Measurements from ENCODE around the gene PLCD3.

PLCD3 gene

DNA sequence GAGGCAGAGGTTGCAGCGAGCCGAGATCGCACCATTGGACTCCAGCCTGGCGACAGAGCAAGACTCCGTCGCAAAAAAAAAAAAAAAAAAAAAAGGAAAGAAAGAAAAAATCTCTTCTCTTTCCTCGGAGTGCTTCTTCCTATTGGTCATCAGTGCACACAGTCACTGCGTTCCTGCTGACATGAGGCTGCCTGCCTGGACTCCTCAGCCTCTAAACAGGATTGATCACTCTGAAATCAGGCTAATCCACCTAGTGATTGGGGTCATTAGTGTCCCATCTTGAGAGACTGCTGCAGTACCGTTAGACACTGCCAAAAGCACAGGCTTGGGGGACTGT lies 30.8 kb downstream of the PLCD3 start:
- no peak for DNase-seq (ENCODE audit: low read depth)
- H3K4me3 ChIP-seq (ENCODE audit: low read depth, low read length), result no peak overlapping the region
- TF ChIP-seq, protein P1, sequence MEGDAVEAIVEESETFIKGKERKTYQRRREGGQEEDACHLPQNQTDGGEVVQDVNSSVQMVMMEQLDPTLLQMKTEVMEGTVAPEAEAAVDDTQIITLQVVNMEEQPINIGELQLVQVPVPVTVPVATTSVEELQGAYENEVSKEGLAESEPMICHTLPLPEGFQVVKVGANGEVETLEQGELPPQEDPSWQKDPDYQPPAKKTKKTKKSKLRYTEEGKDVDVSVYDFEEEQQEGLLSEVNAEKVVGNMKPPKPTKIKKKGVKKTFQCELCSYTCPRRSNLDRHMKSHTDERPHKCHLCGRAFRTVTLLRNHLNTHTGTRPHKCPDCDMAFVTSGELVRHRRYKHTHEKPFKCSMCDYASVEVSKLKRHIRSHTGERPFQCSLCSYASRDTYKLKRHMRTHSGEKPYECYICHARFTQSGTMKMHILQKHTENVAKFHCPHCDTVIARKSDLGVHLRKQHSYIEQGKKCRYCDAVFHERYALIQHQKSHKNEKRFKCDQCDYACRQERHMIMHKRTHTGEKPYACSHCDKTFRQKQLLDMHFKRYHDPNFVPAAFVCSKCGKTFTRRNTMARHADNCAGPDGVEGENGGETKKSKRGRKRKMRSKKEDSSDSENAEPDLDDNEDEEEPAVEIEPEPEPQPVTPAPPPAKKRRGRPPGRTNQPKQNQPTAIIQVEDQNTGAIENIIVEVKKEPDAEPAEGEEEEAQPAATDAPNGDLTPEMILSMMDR (IDR thresholded peaks at IDR 0.05; ENCODE audit: insufficient read depth, low read depth, low read length, missing control alignments), result no peak

DNA sequence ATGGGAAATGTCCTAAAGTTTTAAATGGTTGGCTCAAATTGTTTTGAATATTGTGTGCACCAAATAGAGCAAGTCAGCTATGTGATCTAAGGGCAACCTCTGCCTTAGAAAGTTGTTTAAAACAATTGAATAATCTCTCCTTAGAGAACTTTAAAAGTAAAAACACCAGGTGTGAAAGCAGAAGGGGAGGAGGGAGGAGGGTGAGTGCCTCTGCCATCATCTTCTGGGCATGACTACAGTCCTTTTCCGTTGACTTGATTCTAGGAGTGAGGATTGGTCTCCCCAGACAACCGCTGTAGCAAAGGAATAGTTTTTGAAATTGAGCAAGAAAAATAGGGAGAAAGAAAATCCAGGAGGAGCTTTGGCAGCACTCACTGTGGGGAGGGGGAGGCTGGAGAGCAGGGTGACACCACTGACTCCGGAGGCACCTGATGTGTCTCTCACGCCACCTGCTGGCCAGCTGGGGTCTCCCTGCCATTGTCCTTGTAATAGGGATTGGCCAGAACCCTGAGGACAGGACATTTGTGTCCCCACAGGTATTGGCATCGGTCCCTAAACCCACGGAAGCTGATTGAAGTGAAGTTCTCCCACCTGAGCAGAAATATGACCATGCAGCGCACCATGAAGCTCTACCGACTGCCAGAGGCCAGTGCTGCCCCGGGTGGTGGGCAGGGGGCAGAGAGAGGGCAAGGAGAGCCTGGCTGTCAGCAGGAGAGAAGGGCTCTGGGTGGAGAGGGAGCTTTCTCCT lies 33.3 kb downstream of the PLCD3 start:
- no peak overlapping the region for H3K4me3 ChIP-seq (ENCODE audit: low read depth, low read length)
- DNase-seq (ENCODE audit: low read depth), result peak; percentile 73
- TF ChIP-seq, protein P1 (IDR thresholded peaks at IDR 0.05; ENCODE audit: insufficient read depth, low read depth, low read length, missing control alignments), result peak; percentile 91

DNA sequence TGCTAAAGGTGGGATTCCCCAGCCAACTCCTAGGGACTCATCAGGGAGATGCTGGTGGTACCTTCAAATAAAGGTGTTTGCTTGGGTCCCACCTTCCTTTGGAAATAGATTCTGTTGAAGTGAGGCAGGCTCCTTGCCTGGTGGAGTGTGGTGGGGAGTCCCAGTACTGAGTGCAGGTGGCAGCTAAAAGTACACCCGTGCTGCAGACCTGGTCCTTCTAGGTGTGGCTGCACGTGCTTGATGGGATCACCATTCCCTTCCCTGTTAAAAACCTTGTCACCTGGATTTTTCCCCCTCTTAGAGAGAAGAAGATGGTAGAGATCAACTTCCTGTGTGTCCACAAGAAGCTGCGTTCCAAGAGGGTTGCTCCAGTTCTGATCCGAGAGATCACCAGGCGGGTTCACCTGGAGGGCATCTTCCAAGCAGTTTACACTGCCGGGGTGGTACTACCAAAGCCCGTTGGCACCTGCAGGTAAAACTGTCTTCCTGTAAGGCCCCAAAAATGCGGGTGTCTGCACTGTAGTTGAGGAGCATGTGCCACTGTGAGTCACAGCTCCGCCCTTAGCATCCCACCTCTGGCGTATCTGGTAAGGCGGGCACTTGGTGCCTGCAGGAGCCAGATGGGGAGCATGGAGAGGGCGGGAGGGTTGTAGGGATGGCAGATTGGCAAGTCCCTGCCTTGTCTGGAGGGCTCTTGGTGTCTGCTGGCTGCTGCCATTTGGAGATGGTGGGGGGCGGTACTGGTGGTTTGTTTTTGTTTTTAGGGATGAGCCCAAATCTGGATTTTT lies 34.0 kb downstream of the PLCD3 start:
- H3K4me3 ChIP-seq (ENCODE audit: low read depth, low read length), result no peak overlapping the region
- TF ChIP-seq, protein P1 (IDR thresholded peaks at IDR 0.05; ENCODE audit: insufficient read depth, low read depth, low read length, missing control alignments), result no peak
- no peak for DNase-seq (ENCODE audit: low read depth)

DNA sequence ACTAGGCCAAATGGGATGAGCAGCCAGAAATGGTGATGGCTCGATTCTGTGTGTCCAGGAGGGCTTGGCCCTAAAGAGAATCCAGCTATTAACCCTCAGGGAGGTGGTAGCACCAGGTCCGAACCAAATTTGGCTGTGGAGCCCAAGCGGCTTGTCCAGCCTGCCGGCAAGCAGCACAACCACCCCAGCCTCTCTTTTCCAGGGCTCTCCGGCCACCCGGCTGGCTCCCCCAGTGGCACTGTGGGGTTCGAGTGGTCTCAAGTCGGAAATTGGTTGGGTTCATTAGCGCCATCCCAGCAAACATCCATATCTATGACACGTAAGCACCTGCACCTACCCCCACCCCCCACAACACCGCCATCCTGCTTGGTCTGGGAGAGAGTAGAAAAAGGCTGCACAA lies 35.4 kb downstream of the PLCD3 start:
- TF ChIP-seq, protein P1 (IDR thresholded peaks at IDR 0.05; ENCODE audit: insufficient read depth, low read depth, low read length, missing control alignments), result no peak
- DNase-seq (ENCODE audit: low read depth), result no peak
- no peak overlapping the region for H3K4me3 ChIP-seq (ENCODE audit: low read depth, low read length)

DNA sequence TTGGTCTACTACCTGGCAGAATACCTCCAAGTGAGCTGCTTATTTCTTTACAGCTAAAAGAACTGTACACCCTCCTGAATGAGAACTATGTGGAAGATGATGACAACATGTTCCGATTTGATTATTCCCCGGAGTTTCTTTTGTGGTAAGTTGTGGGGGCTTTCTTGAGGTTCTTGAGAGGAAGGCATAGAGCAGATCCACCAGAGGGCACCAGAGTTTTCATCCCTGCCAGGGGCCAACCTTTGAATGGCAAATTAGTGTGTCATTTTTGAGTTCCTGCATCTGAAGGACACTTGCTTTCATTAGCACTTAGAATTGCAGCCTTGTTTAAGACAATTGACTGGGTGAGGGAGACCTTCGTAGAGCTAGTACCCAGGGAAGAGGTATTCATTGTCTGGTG lies 36.2 kb downstream of the PLCD3 start:
- no peak overlapping the region for H3K4me3 ChIP-seq (ENCODE audit: low read depth, low read length)
- DNase-seq (ENCODE audit: low read depth), result peak; percentile 53
- TF ChIP-seq, protein P1 (IDR thresholded peaks at IDR 0.05; ENCODE audit: insufficient read depth, low read depth, low read length, missing control alignments), result peak; percentile 54

DNA sequence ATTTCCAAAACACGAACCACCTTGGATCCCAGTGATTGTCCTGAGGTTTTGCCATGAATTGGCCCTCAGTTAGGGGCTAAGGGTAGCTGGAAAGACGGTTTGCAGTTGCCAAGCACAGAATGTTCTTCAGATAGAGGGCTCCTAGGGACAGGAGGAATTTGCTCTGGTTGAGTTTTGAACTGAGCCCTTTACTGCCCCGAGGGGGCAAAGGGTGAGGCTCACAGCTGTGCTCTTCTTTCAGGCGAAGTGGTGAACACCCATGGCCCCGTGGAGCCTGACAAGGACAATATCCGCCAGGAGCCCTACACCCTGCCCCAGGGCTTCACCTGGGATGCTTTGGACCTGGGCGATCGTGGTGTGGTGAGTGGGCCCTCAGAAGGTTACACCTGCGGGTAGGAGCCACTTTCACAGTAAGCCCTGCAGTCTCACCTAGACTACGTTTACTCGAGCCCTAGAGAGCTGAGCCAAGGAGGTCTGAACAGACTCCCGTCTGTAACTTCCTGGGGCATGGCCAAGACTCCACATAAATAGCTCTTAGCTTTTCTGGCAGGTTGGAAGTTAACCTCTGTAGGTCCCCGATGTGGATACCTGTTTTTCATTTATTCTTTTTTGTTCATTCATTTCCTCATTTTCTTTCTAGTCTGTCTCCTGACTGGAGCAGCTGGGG lies 38.7 kb downstream of the PLCD3 start:
- no peak overlapping the region for H3K4me3 ChIP-seq (ENCODE audit: low read depth, low read length)
- no peak for DNase-seq (ENCODE audit: low read depth)
- TF ChIP-seq, protein P1 (IDR thresholded peaks at IDR 0.05; ENCODE audit: insufficient read depth, low read depth, low read length, missing control alignments), result no peak
